ENCODE data around the gene CERCAM. TPM values are rescaled to one million over a fixed set of nuclear protein-coding genes. Genes with fewer than 3 reads are reported as not detected.
A peak's percentile ranks its signal among the peaks of the same experiment; 100 is the strongest.

CERCAM gene
- total and polyA plus RNA-seq, 2 of the 13 experiments (the other 11 are each of a cell fraction or from before 2014, with no cell fraction given) = 9.0 to 17.1 TPM

- TF ChIP-seq CEBPZ (IDR thresholded peaks at IDR 0.05; ENCODE audit: low read length) (no peak), ZNF687 (CRISPR knock-in tag; IDR thresholded peaks at IDR 0.05) (peak; percentile 52), ZFAT (CRISPR knock-in tag; conservative IDR thresholded peaks at IDR 0.05) (no peak), PATZ1 (CRISPR knock-in tag; IDR thresholded peaks at IDR 0.05) (peak; percentile 87), PLRG1 (conservative IDR thresholded peaks at IDR 0.05) (no peak), SP4 (CRISPR knock-in tag; IDR thresholded peaks at IDR 0.05) (peak; percentile 98), ZKSCAN8 (CRISPR knock-in tag; IDR thresholded peaks at IDR 0.05; ENCODE audit: borderline replicate concordance) (no peak), KDM6A (CRISPR knock-in tag; IDR thresholded peaks at IDR 0.05; ENCODE audit: low read depth) (no peak), ZNF180 (CRISPR knock-in tag; IDR thresholded peaks at IDR 0.05; ENCODE audit: borderline replicate concordance, low read depth) (no peak), ZNF207 (IDR thresholded peaks at IDR 0.05; ENCODE audit: borderline replicate concordance) (no peak), TBP (CRISPR knock-in tag; IDR thresholded peaks at IDR 0.05) (0 out of 2 replicates have a peak, but pooled peaks have one; percentile 34)
- TF ChIP-seq, protein P1, sequence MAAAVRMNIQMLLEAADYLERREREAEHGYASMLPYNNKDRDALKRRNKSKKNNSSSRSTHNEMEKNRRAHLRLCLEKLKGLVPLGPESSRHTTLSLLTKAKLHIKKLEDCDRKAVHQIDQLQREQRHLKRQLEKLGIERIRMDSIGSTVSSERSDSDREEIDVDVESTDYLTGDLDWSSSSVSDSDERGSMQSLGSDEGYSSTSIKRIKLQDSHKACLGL (CRISPR knock-in tag; IDR thresholded peaks at IDR 0.05) = peak; percentile 61; the same call in 1 of the 2 replicates
- TF ChIP-seq, protein P2, sequence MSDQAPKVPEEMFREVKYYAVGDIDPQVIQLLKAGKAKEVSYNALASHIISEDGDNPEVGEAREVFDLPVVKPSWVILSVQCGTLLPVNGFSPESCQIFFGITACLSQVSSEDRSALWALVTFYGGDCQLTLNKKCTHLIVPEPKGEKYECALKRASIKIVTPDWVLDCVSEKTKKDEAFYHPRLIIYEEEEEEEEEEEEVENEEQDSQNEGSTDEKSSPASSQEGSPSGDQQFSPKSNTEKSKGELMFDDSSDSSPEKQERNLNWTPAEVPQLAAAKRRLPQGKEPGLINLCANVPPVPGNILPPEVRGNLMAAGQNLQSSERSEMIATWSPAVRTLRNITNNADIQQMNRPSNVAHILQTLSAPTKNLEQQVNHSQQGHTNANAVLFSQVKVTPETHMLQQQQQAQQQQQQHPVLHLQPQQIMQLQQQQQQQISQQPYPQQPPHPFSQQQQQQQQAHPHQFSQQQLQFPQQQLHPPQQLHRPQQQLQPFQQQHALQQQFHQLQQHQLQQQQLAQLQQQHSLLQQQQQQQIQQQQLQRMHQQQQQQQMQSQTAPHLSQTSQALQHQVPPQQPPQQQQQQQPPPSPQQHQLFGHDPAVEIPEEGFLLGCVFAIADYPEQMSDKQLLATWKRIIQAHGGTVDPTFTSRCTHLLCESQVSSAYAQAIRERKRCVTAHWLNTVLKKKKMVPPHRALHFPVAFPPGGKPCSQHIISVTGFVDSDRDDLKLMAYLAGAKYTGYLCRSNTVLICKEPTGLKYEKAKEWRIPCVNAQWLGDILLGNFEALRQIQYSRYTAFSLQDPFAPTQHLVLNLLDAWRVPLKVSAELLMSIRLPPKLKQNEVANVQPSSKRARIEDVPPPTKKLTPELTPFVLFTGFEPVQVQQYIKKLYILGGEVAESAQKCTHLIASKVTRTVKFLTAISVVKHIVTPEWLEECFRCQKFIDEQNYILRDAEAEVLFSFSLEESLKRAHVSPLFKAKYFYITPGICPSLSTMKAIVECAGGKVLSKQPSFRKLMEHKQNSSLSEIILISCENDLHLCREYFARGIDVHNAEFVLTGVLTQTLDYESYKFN (CRISPR knock-in tag; conservative IDR thresholded peaks at IDR 0.05) = no peak
Measured at GRCh38 chr9:128455849-128456612, 35.4 kb downstream of the CERCAM start, which contains the start of gene ODF2 (continued).

Data from HepG2 (cell line).